ENCODE results near the gene ATR.
"Not testable (repeated sequence)": the region's sequence is repeated elsewhere in the genome, so short reads cannot be mapped to it uniquely, and the experiment has no call there.

The ATR gene

DNA sequence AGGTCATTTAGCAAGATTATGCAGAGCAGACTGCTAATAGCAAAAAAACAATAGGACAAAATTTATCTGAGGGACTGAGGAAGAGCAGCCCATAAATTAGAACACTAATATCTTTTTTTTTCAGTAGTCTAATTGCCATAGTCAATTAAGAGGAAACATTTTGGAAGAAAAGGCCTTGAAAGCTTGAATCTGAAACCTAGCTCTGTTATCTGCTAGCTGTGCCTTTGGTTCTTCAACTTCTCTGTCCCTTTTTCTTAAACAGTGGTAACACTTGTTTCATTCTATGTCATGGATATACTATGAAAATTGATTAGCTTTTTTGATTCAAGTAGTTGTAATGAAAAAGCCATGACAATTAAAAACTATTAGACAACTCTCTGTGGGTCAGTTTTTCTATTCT lies 1.7 kb downstream of the ATR start:
- Histone ChIP-seq H3K4me2 (ENCODE audit: low read length) (peak overlapping the region; percentile 97), H3K79me2 (ENCODE audit: low read length) (peaks cover 66% of the 10 kb centered on the region), H3K4me1 (ENCODE audit: low read length) (peaks cover 20% of the 10 kb centered on the region), H3K4me3 (ENCODE audit: low read length) (peak overlapping the region; percentile 94), H3K27me3 (ENCODE audit: low read depth, low read length) (peaks cover 5% of the 10 kb centered on the region; the same call in 1 of the 2 replicates), H2AFZ (ENCODE audit: low read depth, low read length) (no peak overlapping the region), H3K9me3 (ENCODE audit: insufficient read depth, low read length) (no peaks in the 10 kb centered on the region), H3K9ac (ENCODE audit: low read length) (peak overlapping the region; percentile 87; the same call in 1 of the 2 replicates), H3K27ac (ENCODE audit: low read length) (no peak overlapping the region), H3K36me3 (replicated peaks; ENCODE audit: low read depth, low read length) (peaks cover 8% of the 10 kb centered on the region), H4K20me1 (ENCODE audit: insufficient read depth, low read length) (0 out of 2 replicates have a peak, but pooled peaks cover 2% of the 10 kb centered on the region)
- no peak for TF ChIP-seq EZH2phosphoT487 (IDR thresholded peaks at IDR 0.05; ENCODE audit: low read depth)
- TF ChIP-seq, protein P1, sequence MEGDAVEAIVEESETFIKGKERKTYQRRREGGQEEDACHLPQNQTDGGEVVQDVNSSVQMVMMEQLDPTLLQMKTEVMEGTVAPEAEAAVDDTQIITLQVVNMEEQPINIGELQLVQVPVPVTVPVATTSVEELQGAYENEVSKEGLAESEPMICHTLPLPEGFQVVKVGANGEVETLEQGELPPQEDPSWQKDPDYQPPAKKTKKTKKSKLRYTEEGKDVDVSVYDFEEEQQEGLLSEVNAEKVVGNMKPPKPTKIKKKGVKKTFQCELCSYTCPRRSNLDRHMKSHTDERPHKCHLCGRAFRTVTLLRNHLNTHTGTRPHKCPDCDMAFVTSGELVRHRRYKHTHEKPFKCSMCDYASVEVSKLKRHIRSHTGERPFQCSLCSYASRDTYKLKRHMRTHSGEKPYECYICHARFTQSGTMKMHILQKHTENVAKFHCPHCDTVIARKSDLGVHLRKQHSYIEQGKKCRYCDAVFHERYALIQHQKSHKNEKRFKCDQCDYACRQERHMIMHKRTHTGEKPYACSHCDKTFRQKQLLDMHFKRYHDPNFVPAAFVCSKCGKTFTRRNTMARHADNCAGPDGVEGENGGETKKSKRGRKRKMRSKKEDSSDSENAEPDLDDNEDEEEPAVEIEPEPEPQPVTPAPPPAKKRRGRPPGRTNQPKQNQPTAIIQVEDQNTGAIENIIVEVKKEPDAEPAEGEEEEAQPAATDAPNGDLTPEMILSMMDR (IDR thresholded peaks at IDR 0.05; ENCODE audit: low read depth, low read length) = no peak

DNA sequence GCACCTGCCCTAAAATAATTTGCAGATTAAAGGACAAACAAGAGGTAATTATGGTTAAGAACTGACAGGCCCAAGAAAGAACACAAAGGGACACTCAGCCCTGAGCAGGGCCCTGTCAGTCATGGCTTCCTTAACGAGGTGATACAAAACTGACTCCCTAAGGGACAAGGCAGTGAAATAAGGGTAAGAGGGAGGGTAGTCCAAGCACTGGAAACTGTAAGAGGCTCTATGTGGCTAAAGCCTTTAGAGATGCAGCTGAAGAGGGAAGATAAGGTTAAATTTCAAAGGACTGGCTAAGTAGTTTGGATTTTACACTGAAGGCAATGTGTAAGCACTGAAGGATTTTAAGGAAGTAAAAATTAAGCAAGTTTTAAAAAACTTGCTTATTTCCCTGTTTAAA lies 3.9 kb downstream of the ATR start:
- Histone ChIP-seq H3K36me3 (replicated peaks; ENCODE audit: low read depth, low read length) (peaks cover 8% of the 10 kb centered on the region), H3K9ac (ENCODE audit: low read length) (no peak overlapping the region), H3K27me3 (ENCODE audit: low read depth, low read length) (no peaks in the 10 kb centered on the region), H3K27ac (ENCODE audit: low read length) (no peak overlapping the region), H4K20me1 (ENCODE audit: insufficient read depth, low read length) (0 out of 2 replicates have a peak, but pooled peaks cover 2% of the 10 kb centered on the region), H2AFZ (ENCODE audit: low read depth, low read length) (no peak overlapping the region), H3K4me3 (ENCODE audit: low read length) (no peak overlapping the region), H3K4me1 (ENCODE audit: low read length) (peaks cover 19% of the 10 kb centered on the region), H3K4me2 (ENCODE audit: low read length) (no peak overlapping the region), H3K9me3 (ENCODE audit: insufficient read depth, low read length) (no peaks in the 10 kb centered on the region), H3K79me2 (ENCODE audit: low read length) (peaks cover 73% of the 10 kb centered on the region)
- TF ChIP-seq, protein P1 (IDR thresholded peaks at IDR 0.05; ENCODE audit: low read depth, low read length) = no peak
- no peak for TF ChIP-seq EZH2phosphoT487 (IDR thresholded peaks at IDR 0.05; ENCODE audit: low read depth)

DNA sequence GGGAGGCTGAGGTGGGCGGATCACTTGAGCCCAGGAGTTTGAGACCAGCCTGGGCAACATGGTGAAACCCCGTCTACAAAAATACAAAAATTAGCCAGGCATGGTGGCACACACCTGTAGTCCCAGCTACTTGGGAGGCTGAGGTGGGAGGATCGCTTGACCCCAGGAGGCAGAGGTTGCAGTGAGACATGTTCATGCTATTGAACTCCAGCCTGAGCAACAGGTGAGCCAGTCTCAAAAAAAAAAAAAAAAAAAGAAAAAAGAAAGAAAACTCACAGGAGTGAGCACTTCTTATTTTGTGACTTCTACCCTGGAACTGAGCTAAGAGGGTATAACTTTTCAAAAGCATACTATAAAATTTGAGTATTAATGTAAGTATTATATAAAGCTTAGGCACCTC lies 4.3 kb downstream of the ATR start:
- not testable (repeated sequence) for H3K9me3 ChIP-seq (ENCODE audit: insufficient read depth, low read length); H3K36me3 ChIP-seq (replicated peaks; ENCODE audit: low read depth, low read length); H3K4me3 ChIP-seq (ENCODE audit: low read length); H3K27ac ChIP-seq (ENCODE audit: low read length); H4K20me1 ChIP-seq (ENCODE audit: insufficient read depth, low read length); H3K4me2 ChIP-seq (ENCODE audit: low read length); H3K9ac ChIP-seq (ENCODE audit: low read length); H2AFZ ChIP-seq (ENCODE audit: low read depth, low read length); H3K27me3 ChIP-seq (ENCODE audit: low read depth, low read length)
- Histone ChIP-seq H3K79me2 (ENCODE audit: low read length) (peaks cover 72% of the 10 kb centered on the region), H3K4me1 (ENCODE audit: low read length) (peaks cover 15% of the 10 kb centered on the region)

DNA sequence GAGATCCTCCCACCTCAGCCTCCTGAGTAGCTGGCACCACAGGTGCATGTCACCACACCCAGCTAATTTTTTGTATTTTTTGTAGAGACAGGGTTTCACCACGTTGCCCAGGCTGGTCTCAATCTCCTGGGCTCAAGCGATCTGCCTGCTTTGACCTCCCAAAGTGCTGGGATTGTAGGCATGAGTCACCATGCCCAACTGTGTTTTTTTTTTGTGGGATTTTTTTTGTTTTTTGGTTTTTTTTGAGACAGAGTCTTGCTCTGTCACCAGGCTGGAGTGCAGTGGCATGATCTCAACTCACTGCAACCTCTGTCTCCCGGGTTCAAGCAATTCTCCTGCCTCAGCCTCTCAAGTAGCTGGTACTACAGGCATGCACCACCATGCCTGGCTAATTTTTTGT lies 9.1 kb downstream of the ATR start:
- H3K27me3 ChIP-seq (ENCODE audit: low read depth, low read length); H3K27ac ChIP-seq (ENCODE audit: low read length); H3K36me3 ChIP-seq (replicated peaks; ENCODE audit: low read depth, low read length); H3K9ac ChIP-seq (ENCODE audit: low read length); H3K9me3 ChIP-seq (ENCODE audit: insufficient read depth, low read length); H2AFZ ChIP-seq (ENCODE audit: low read depth, low read length); H3K4me3 ChIP-seq (ENCODE audit: low read length); H4K20me1 ChIP-seq (ENCODE audit: insufficient read depth, low read length); H3K4me2 ChIP-seq (ENCODE audit: low read length); H3K4me1 ChIP-seq (ENCODE audit: low read length): not testable (repeated sequence)
- peaks cover 38% of the 10 kb centered on the region for H3K79me2 ChIP-seq (ENCODE audit: low read length)

DNA sequence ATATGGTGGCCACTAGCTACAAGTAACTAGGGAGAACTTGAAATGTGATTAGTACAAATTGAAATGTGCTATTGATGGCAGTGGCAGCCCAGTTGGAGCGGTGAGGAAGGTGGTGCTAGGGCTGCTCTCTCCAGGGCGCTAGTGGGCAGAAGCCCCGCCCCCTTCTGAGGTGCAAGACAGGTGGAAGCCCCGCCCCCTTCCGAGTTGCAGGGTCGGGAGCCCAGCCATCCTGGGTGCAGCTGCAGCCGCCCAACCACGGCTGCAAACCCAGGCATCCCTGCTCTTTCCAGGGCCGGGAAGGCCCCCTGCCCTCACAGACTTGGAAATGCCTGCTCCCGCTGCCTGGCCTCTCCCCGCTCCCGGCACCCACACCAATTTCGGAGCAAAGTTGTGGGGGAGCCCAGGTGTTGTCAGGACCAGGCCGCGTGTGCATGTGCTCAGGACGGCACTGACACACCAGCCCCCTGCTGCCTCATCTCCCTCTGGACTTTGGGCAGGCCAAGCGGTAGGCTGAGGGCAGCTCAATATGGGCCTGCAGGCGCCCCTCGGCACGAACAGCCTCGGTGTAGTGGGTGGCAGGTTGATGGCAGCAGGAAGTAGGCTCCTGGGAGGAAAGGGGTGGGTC lies 10.0 kb downstream of the ATR start:
- Histone ChIP-seq H3K27me3 (ENCODE audit: low read depth, low read length) (no peaks in the 10 kb centered on the region), H3K36me3 (replicated peaks; ENCODE audit: low read depth, low read length) (peaks cover under 1% of the 10 kb centered on the region), H3K9me3 (ENCODE audit: insufficient read depth, low read length) (no peaks in the 10 kb centered on the region), H3K4me1 (ENCODE audit: low read length) (no peaks in the 10 kb centered on the region), H3K79me2 (ENCODE audit: low read length) (peaks cover 29% of the 10 kb centered on the region), H3K4me2 (ENCODE audit: low read length) (no peak overlapping the region), H4K20me1 (ENCODE audit: insufficient read depth, low read length) (no peaks in the 10 kb centered on the region), H3K9ac (ENCODE audit: low read length) (no peak overlapping the region), H2AFZ (ENCODE audit: low read depth, low read length) (no peak overlapping the region), H3K27ac (ENCODE audit: low read length) (no peak overlapping the region), H3K4me3 (ENCODE audit: low read length) (no peak overlapping the region)
- TF ChIP-seq, protein P1 (IDR thresholded peaks at IDR 0.05; ENCODE audit: low read depth, low read length) = no peak
- no peak for TF ChIP-seq EZH2phosphoT487 (IDR thresholded peaks at IDR 0.05; ENCODE audit: low read depth)

Data from OCI-LY3 (cell line).